ENCODE measurements around the gene CREB5.

DNA sequence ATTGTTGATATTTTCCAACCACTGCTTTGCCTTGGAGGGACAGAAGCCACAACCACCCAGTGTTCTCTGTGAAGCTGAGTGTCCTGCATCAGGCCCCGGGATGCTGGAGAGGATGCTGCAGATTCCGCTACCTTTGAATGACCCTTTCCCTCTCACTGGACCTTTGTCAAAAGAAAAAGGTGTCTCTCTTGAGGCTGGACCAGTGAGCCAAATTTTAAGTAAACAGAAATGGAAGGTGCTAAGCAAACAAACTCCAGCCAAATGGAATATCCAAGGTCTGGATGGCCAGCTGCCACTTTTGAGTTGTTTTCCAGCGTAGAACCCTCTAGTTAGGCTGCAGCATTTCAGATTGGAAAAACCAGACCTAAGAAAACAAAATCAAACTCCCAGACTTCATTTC, 400.3 kb downstream of the CREB5 start:
- TF ChIP-seq, protein P1, sequence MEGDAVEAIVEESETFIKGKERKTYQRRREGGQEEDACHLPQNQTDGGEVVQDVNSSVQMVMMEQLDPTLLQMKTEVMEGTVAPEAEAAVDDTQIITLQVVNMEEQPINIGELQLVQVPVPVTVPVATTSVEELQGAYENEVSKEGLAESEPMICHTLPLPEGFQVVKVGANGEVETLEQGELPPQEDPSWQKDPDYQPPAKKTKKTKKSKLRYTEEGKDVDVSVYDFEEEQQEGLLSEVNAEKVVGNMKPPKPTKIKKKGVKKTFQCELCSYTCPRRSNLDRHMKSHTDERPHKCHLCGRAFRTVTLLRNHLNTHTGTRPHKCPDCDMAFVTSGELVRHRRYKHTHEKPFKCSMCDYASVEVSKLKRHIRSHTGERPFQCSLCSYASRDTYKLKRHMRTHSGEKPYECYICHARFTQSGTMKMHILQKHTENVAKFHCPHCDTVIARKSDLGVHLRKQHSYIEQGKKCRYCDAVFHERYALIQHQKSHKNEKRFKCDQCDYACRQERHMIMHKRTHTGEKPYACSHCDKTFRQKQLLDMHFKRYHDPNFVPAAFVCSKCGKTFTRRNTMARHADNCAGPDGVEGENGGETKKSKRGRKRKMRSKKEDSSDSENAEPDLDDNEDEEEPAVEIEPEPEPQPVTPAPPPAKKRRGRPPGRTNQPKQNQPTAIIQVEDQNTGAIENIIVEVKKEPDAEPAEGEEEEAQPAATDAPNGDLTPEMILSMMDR (IDR thresholded peaks at IDR 0.05) = no peak
- no peak for TF ChIP-seq POLR2A (IDR thresholded peaks at IDR 0.05)
